ENCODE data around the gene TLL2.

DNA sequence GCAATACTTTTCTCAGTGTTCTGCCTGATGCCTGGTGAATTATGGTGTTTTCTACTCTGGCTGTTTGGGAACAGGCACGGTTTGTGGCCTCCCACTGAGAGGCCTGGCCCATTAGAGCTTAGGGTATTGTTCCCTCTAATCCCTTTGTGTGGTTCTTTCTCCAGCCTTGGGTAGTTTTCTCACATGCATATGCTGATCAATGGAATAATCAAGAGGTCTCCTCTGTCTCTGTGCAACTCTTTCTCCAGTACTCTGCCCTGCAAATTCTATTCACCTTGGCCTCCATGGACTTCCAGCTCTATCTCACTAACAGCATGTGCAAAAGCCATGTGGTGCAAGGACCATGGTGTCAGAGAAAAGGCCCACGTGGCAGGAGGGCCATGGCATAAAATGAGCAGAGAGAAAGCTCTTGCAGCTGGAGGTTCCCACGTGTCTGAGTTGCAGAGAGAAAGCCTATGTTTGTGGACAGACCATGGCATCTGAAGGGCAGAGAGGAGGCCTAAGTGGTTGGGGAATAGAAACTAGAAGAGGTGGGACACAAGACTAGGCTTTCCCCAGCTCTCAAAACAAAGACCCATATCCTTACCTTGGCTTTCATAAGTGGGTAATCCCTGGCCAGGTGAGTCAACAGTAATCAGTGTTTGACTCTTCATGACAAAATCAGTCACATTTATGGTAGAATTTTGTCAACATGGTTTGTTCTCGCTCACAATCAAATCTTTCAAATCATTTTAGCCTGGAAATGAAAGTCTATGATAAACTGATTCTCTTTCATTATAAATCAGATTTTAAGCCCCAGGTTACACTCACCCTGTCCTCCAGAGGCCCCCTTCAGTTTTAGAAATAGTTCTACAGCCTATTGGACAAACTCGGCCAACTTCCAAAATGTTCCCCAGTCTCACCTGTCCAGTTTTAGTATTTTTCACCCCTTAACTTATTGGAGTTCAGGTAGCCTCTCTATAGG is 172.2 kb downstream of the TLL2 start:
- TF ChIP-seq GATA3 (IDR thresholded peaks at IDR 0.05; ENCODE audit: low read depth, low read length) (no peak), GATA2 (IDR thresholded peaks at IDR 0.05; ENCODE audit: low read depth, low read length) (no peak)

Measured in SH-SY5Y (cell line).